ENCODE results near the gene ZNF512B. TPM values are rescaled to one million over a fixed set of nuclear protein-coding genes. Genes with fewer than 3 reads are reported as not detected.
"Not testable (repeated sequence)": the region's sequence is repeated elsewhere in the genome, so short reads cannot be mapped to it uniquely, and the experiment has no call there.

The ZNF512B gene
- polyA plus RNA-seq (ENCODE audit: insufficient read length), result 29.8 TPM

DNA sequence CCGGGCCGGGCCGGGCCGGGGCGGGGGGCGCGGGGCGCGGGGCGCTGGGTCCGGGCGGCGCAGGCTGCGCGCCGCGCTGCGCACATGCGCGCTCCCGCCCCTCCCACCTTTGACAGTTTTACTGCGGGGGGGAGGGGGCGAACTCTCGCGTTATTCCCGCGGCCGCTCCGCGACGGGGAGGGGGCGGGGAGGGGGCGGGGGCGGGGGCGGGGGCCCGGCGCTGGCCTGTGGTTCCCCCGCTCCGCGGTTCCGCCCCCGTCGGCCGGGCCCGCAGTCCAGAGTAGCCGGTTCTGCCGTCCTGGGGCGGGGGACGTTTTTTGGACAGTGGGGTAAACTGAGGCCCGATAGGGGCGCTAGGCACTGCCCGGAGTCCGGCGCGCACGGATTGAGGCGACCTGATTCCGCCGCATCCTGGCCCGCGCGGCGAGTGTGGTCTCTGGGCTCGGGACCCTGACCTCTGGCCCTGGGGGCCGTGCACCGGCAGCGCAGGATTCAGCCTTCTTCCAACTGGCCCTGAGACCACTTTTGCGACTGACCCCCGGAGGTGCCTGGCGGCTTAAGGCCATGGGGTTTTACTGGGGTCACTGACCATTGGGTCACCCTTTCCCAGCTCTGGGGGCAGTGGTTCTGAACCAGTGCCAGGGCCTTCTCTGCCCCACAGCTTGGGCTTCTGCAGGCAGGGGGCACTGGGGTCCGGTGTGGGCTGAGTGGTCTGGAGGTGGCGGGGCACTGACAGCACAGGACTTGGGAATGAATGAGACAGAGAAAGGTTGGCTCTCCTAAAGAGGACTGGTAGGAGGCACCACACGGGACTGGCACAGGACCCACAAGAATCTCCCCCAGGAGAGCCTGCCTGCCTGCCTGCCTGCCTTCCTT, at the start of gene ZNF512B:
Gene ZNF512B, minus strand, starts transcription at position 93 of the 876 bp plus-strand sequence. CDS start 1,980 bp downstream, outside the sequence.
- DNase-seq, result peak; percentile 83

DNA sequence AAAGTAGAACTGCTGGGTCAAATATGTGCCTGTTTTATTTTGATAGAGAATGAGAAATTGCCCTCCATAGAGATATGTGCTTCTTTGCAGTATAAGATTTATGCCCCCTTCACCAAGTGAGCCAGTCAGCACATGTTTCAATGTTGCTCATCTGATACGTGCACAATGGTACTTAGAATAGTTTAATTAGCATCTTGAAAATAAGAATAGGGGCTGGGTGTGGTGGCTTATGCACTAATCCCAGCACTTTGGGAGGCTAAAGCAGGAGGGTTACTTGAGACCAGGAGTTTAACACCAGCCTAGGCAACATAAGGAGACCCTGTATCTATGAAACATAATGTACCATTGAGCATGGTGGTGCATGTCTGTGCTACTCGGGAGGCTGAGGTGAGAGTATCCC, 45.9 kb upstream of the ZNF512B start:
- DNase-seq, result no peak

GRCh38 chr20:64012385-64013154, 42.8 kb upstream of the ZNF512B start:
- DNase-seq, result not testable (repeated sequence)

DNA sequence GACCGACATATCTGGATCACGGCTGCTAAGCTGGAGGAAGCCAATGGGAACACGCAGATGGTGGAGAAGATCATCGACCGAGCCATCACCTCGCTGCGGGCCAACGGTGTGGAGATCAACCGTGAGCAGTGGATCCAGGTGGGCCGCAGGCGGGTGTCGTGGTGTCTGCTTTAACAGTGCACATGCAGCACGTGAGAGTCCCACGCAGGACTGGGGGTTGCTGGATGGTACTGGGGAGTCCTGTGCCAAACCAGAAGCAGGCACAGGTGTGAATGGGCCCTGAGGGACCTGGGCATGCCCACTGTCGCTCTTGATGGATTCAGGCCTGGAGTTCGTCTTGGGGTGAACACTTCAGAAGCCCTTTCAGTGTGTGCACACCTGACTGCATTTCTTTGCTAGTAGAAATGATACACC, 41.6 kb upstream of the ZNF512B start:
- no peak for DNase-seq

- DNase-seq, result no peak
These were observed 41.0 kb upstream of the ZNF512B start for GRCh38 chr20:64010711-64011237.

- no peak for DNase-seq
These were observed 40.2 kb upstream of the ZNF512B start for GRCh38 chr20:64009811-64010387.

- DNase-seq, result no peak
These were observed 37.2 kb upstream of the ZNF512B start for GRCh38 chr20:64006902-64007301.

DNA sequence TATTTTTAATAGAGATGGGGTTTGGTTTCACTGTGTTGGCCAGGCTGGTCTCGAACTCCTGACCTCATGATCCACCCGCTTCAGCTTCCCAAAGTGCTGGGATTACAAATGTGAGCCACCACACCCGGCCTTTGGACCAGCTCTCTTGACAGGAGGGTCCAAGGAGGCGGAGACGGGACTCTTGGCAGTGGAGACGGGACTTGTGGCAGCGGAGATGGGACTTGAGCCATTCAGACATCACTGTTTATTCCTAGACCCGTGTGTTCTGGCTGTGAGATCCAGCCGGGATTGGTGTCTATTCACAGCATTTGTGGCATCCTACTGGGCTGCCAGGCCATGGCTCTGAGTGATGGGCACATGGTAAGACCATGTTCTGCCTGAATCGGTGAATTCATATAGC, 36.8 kb upstream of the ZNF512B start:
- no peak for DNase-seq

DNA sequence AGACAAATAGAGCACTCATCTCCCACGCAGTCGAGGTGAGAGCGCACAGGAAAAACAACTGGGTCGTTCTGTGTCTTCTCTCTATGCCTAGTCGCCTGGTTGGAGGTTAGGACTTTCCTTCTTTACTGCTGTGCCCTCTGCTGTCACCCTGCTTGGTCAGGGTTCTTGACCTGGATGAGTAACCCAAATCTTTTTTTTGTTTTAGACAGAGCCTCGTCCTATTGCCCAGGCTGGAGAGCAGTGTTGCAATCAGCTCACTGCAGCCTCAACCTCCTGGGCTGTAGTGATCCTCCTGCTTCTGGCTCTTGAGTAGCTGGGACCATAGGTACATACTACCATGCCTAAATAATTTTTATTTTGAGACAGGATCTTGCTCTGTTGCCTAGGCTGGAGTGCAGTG, 35.7 kb upstream of the ZNF512B start:
- DNase-seq, result no peak

DNA sequence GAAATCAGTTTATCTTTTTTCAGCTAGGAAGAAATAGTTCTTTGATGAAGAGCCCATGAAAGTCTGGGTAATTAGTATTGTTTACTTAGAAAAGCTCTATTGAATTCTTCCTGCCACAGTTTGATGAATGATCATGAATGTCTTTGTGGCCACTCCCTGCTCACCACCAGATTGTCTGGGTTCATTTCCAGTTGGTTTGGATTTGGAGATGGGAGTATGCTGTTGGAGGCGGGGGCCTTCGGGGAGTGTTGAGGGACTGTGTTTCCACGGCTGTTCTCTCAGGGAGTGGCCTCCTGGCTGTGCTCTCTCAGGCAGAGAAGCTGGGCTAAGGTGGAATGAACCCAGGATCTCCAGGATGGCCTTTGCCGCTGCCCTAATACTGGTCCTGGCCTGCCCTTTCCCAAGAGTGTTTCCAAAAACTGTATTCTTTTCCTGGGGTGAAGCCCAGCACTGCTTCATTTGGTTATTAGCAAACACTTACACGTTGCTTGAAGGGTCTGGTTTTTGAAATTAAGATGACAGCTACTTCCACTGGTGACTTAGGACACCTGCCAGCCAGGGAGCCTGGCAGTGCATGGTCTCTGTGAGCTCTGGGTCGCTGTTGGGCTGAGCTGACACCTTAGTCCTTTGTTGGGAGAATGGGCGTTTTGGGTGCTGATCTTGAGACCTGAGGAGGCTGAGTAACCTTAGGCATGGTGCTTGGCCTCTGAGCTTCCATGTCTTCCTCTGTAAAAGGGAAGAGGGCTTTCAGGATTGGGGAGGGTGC, 34.4 kb upstream of the ZNF512B start:
- no peak for DNase-seq

GRCh38 chr20:64001607-64002011, 31.9 kb upstream of the ZNF512B start:
- DNase-seq, result no peak

DNA sequence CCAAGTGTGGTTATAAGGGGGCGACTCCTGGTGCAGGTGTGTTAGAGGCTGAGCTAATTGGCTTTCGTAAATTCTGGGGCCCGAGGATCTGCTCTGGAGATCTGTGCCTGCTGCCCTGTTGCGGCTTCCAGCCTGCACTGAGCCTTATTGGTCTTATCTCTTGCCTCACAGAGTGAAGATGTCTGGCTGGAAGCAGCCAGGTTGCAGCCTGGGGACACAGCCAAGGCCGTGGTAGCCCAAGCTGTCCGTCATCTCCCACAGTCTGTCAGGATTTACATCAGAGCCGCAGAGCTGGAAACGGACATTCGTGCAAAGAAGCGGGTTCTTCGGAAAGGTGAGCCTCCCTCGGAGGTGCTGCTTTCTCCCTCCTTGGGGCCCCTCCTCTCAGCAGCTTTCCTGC, 31.2 kb upstream of the ZNF512B start:
- DNase-seq, result no peak

DNA sequence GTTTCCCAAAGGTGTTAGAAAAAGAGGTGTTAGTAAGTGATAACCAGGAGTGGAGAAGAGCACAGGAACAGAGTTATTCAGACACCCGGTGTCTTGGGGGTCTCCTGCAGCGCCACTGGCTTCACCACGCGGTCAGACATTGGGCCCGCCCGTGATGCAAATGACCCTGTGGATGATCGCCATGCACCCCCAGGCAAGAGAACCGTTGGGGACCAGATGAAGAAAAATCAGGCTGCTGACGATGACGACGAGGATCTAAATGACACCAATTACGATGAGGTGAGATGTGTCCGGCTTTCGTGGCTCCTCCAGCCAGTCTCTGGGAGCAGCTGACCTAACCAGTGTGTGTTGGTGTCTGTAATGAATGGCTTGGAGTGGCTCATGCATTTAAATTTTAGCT, 13.2 kb upstream of the ZNF512B start:
- DNase-seq, result no peak

DNA sequence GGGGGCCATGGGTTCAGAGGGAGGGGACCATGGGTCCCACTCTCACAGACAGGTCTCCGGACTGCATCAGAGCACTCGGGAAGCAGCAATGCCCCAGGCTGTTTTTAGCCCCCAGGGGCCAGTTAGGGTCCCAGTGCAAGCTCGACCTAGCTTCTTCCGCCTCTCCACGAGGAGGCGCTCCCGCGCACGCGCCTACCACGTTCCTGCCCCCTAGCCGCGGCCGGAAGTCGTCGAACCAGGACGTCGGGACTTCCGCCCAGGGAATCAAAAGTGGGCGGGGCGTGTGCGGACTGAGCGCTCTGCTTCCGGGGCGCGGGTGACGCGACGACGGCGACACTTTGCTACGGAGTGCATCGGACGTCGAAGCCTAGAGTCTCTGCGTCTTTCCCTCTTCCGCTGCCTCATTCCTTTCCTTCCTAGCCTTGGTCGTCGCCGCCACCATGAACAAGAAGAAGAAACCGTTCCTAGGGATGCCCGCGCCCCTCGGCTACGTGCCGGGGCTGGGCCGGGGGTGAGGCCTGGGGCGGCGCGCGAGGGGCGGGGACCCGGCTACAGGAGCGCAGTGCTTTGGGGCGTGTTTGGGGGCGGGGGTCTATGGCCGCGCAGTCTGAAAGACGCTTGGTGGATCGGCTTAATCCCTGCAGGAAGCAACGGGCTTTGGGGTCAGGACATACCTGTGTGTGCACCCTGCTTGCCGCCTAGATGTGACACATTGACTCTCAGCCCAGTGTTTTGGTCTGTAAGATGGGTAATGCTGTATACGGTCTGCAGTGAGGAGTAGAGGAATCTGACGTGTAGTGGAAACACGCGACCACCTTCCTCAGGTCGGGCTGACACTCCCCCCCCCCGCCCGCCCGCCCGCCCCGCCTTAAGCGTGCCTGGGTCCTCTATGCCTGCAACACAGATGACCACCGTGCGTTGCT, 11.3 kb upstream of the ZNF512B start, which contains the start of gene PRPF6:
Gene PRPF6, plus strand, starts transcription at position 327 of the 923 bp plus-strand sequence. Its CDS starts 114 bp downstream, at position 441.
- DNase-seq, result peak; percentile 96

DNA sequence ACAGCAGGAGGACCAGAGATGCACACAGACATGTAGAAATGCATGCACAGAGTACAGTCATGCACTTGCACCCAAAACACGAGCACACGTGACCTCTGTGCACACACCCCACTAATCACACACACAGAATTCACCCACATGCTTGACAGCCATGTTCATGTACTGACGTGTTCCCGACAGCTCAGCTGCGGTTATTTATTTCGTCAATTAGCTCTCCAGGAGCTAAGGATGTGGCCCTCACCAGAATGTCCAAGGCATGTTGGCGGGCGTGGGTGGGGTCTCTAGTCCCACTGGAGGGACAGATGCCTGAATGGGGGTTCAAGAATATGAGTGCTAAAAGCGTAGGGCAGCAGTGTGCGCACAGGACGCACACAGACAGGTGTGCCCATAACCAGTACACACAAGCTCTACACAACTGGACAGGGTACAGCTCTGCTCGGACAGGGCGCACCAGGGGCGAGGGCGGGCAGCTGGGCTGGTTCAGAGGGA, 10.6 kb upstream of the ZNF512B start:
- no peak for DNase-seq

DNA sequence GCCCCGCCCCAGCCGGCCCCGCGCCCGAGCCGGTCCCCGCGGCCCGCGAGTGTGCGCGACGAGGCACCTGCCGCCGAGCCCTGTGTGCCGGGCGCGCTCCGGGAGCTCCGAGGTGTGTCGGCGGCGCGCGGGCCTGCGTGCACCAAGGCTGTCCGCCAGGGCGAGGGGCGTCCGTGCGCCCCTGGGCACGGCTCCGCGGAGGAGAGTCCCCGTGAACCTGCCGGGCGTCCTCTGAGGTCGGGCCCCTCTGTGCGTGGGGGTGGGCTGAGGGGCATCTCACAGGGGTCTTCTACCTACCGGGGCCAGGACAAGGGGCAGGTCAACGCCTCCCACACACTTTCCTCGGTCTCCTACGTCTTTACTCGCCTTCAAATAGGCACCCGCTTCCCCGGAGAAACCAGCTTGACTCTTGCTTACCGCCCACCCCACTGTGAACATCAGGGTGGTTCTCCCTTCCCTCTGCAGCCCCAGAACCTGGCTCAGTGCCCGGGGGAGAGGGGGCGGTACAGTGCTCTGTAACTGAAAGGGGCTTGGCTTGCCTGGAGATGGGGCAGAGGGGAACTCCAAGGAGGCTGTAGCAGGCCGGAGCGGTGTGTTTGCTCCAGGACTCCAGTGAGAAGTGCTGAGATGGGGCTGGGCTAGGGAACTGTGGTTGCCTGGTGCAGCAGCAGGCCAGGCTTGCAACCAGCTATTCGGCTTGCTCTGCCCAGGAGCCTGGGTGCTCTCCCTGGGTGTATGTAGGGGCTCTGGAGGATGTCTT, 10.0 kb upstream of the ZNF512B start, which contains the start of gene SAMD10:
Gene SAMD10, minus strand, starts transcription at position 86 of the 760 bp plus-strand sequence. CDS start 175 bp downstream, outside the sequence.
- peak; percentile 68 for DNase-seq

DNA sequence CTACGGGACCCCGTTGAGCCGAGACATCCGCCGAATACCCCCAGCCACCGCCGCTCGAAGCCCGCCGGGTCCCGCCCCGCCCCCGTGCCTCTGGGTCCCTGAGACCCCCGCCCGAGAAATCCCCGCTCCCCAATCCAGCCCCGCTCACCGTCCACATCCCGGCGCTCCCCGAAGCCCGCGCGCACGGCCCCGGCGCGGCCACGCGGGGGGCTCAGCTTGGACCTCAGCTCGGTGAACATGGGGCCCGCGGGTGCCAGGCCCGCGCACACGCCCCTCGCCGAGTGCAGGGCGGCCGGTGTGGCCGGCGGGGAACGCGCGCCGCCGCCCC, 9.5 kb upstream of the ZNF512B start:
- DNase-seq, result no peak

DNA sequence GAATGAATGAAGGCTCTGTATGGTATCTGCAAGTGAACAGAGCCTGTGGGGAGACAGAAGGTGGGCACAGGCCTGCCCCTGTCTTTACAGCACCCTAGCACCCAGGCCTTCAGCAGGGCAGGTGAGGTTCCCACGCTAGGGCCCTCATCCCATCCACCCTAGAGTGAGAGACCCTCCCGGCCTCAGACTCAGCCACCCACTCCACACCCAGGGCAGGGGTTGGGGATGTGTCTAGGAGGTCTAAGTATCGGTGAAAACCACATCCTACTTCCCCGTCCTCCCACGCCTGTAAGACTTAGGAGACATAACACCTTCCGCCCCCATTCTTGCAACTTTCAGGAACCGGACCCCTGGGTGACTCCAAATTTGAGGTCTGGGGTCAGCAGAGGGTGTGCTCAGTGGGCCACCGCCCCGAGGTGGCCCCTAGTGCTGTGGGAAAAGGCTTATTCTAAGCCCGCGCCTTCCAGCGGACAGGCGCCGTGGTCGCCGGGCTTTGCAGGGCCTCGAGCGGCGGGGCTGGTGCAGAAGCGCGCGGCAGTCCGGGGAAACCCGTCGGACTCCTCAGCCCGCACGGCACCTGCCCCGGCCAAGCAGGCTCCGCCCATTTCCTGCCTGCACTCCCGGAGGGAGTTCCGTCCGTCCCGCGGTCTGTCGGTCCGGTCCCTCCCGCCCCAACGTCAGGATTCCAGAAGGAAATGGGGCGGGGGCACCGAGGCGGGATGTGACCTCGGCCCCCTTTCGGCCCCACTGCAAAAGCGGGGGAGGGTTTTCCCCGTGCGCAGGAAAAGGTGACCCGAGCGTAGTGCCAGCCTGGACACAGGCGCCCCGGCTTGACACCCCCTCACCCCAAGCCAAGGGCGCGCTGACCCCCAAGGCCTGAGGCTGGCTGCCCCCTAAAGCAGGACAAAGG, 8.8 kb upstream of the ZNF512B start:
- no peak for DNase-seq

All from hindlimb muscle (tissue), 1 donor.